Colonic mucosa (tissue), 4 donors: ENCODE data around the gene SPTLC3. TPM values are rescaled to one million over a fixed set of nuclear protein-coding genes. Genes with fewer than 3 reads are reported as not detected.

Experiments
- DNase-seq: peaks from one replicate; pipeline ENCODE4 v3.0.0-alpha.2; 2020
- H3K27ac ChIP-seq: fragments of 200-600 bp; one replicate; pipeline ENCODE4 v1.8.0; 2021
- H3K27me3 ChIP-seq: fragments of 200-600 bp; one replicate; pipeline ENCODE4 v1.8.0; 2021
- H3K36me3 ChIP-seq: fragments of 200-600 bp; one replicate; pipeline ENCODE4 v1.8.0; 2021
- H3K4me1 ChIP-seq: fragments of 200-600 bp; one replicate; pipeline ENCODE4 v1.8.0; 2021; ENCODE audit warnings: mild to moderate bottlenecking
- H3K4me3 ChIP-seq: fragments of 200-600 bp; one replicate; pipeline ENCODE4 v1.8.0; 2021
- H3K9ac ChIP-seq, 2 donors: one replicate each; pipeline ENCODE4 v1.7.0; 2013; ENCODE audit warnings: control low read depth in 2 of 2, low read depth in 2 of 2, low read length in 2 of 2
- H3K9me3 ChIP-seq: fragments of 200-600 bp; one replicate; pipeline ENCODE4 v1.8.0; 2021
- intact Hi-C: fragments of 100-400 bp; cut with DNase I; formaldehyde crosslinking; loops from one replicate; pipeline ENCODE4 v1.14.1; 2022
- total RNA-seq, 2 donors: library from RNA; stranded (reverse); fragmentation: NEBNext Ultra II Directional in 1 of 2; extraction: Animal tissue kit (Norgen Biotek cat#: 25700) in 1 of 2; gene quantifications; one replicate each; pipeline ENCODE4 v1.2.1, GENCODE V29; 2021
- TF ChIP-seq, protein P1 (sequence below): fragments of 200-600 bp; IDR thresholded peaks from one replicate; pipeline ENCODE4 v1.8.0; 2022; ENCODE audit warnings: antibody characterized with exemption, mild to moderate bottlenecking
- donor health status: healthy.
- donor health status: DM: no; HTN: no; CAD: no.
- donor health status: DM: no; HTN: no; CAD: no.

The SPTLC3 gene
- total RNA-seq, 2 donors from 2014 or later = 7.0 to 12.5 TPM

DNA sequence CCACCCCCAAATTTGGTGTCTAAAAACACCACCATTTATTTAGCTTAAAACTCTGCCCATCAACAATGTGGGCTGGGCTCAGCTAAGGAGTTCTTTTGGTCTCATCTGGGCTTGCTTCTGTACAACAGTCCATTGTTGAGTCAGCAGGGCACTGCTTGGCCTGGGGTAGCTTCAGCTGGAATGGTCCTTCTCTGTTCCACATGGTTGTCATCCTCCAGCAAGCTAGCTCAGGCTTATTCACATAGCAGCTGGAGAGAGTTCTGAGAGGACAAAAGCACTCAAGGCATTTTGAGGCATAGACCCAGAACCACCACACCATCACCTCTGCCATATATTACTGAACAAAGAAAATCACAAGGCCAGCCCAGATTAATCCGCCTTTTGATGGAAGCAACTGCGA, 116.7 kb downstream of the SPTLC3 start:
- H3K4me1 ChIP-seq = no peaks in the 10 kb centered on the region
- intact Hi-C loops = no loop called here

DNA sequence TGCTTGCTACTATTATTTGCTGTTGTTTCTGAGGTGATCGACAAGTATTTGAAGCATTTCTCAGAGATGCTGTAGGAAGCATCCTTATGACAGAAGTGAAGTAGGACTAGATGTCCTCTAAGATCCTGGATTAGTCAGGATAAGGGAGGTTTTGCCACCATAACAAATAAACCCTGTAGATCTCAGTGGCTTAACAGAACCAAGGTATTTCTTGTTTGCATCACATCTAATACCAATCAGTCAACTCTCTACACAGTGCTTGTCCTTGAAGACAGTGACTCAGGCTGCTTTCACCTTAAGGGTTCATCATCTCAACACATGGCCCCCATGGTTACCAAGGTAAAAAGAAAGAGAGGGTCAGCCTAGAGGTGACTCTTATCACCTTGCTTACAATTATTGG, 119.4 kb downstream of the SPTLC3 start:
- Histone ChIP-seq H3K9ac (no peak overlapping the region), H3K9me3 (no peaks in the 10 kb centered on the region), H3K36me3 (no peaks in the 10 kb centered on the region), H3K4me3 (no peak overlapping the region), H3K4me1 (no peaks in the 10 kb centered on the region), H3K27me3 (no peaks in the 10 kb centered on the region), H3K27ac (no peak overlapping the region)
- TF ChIP-seq, protein P1, sequence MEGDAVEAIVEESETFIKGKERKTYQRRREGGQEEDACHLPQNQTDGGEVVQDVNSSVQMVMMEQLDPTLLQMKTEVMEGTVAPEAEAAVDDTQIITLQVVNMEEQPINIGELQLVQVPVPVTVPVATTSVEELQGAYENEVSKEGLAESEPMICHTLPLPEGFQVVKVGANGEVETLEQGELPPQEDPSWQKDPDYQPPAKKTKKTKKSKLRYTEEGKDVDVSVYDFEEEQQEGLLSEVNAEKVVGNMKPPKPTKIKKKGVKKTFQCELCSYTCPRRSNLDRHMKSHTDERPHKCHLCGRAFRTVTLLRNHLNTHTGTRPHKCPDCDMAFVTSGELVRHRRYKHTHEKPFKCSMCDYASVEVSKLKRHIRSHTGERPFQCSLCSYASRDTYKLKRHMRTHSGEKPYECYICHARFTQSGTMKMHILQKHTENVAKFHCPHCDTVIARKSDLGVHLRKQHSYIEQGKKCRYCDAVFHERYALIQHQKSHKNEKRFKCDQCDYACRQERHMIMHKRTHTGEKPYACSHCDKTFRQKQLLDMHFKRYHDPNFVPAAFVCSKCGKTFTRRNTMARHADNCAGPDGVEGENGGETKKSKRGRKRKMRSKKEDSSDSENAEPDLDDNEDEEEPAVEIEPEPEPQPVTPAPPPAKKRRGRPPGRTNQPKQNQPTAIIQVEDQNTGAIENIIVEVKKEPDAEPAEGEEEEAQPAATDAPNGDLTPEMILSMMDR = no peak
- no peak for DNase-seq
- intact Hi-C loops = no loop called here

More for the DNA sequence above, 116.7 kb downstream of the SPTLC3 start:
- Histone ChIP-seq H3K9me3 (no peaks in the 10 kb centered on the region), H3K4me3 (no peak overlapping the region), H3K9ac (no peak overlapping the region), H3K27me3 (no peaks in the 10 kb centered on the region), H3K27ac (no peak overlapping the region), H3K36me3 (no peaks in the 10 kb centered on the region)
- no peak for DNase-seq
- TF ChIP-seq, protein P1 = no peak

DNA sequence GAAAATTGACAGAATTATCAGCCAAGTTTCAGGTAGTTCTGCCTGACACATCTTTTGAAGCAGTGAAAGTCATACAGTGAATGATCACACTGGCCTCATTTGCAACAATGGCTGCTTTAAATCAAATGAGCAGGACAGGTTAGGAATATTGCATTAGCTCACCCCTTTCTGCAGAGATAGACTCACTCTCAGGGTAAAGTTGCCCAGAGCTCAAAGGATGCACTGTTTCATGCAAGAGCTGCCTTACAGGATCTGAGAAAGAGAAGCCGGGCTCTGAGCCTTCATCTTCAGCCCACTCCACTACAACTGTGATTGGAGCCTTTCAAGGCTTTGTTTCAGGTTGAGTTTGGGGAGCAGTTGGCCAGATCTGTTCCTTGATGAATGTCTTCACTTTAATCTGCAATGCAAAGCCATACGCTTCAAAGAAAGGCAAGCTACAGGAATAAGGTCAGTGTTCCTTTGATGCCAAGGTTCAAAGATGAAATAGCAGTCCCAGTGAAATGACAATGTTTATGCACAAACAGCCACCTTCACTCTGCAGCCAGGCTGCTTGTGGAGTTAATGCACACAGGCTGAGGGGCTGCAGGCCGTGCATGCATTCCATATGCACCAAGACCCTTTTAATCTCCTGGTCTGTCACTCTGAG, 121.4 kb downstream of the SPTLC3 start:
- no peaks in the 10 kb centered on the region for H3K9me3 ChIP-seq
- no peak overlapping the region for H3K9ac ChIP-seq
- intact Hi-C loops = no loop called here
- TF ChIP-seq, protein P1 = no peak
- no peak overlapping the region for H3K27ac ChIP-seq
- no peaks in the 10 kb centered on the region for H3K36me3 ChIP-seq
- H3K27me3 ChIP-seq = no peaks in the 10 kb centered on the region
- DNase-seq = no peak
- H3K4me3 ChIP-seq = no peak overlapping the region
- no peaks in the 10 kb centered on the region for H3K4me1 ChIP-seq

DNA sequence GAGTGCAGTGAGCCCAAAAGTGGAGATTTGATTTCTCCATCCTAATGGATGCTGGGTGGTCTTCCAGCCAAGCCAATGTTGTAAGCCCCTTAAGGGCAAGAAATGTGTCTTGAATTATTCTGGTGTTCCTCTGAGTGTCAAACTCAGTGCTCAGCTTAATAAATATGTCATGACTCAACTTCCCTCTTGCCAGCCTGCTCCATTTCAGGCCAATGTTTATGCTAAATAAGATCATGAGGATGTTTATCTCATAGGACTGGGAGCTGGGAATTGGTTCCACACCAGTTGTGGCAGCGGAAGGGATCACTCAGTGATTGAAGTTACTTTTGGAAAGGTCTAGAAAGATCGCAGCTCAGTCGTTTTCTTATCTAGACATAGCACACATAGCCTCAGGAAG, 121.9 kb downstream of the SPTLC3 start:
- intact Hi-C loops = no loop called here
- Histone ChIP-seq H3K4me1 (no peaks in the 10 kb centered on the region), H3K9ac (no peak overlapping the region), H3K9me3 (no peaks in the 10 kb centered on the region), H3K27ac (no peak overlapping the region), H3K27me3 (no peaks in the 10 kb centered on the region), H3K36me3 (no peaks in the 10 kb centered on the region), H3K4me3 (no peak overlapping the region)
- TF ChIP-seq, protein P1 = no peak
- no peak for DNase-seq

DNA sequence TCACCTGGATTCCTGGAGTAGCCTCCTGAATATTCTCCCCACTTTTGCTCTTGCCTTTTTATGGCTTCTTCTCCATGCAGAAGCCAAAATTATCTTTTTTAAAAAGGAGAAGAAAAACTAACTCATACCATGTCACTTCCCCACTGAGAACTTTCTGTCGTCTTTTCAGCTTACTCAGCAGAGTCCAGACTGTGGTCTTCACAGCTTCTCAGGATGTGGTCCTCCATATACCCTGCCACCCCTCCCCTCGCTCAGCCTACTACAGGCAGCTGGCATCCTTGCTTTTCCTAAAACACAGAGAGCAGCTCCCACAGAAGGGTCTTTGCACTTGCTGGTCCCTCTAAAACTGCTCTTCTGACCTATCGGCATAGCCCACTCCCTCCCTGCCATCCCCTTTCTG, 122.9 kb downstream of the SPTLC3 start:
- Histone ChIP-seq H3K36me3 (no peaks in the 10 kb centered on the region), H3K27me3 (no peaks in the 10 kb centered on the region), H3K4me1 (no peaks in the 10 kb centered on the region)

More for the DNA sequence above, 122.9 kb downstream of the SPTLC3 start:
- DNase-seq = no peak
- intact Hi-C loops = no loop called here
- H3K9me3 ChIP-seq = no peaks in the 10 kb centered on the region
- TF ChIP-seq, protein P1 = no peak
- H3K4me3 ChIP-seq = no peak overlapping the region
- H3K27ac ChIP-seq = no peak overlapping the region
- H3K9ac ChIP-seq = no peak overlapping the region
